ENCODE results near the gene KDM5B. TPM values are rescaled to one million over a fixed set of nuclear protein-coding genes. Genes with fewer than 3 reads are reported as not detected.

KDM5B gene
- total RNA-seq, 1 donor = 124 TPM

DNA sequence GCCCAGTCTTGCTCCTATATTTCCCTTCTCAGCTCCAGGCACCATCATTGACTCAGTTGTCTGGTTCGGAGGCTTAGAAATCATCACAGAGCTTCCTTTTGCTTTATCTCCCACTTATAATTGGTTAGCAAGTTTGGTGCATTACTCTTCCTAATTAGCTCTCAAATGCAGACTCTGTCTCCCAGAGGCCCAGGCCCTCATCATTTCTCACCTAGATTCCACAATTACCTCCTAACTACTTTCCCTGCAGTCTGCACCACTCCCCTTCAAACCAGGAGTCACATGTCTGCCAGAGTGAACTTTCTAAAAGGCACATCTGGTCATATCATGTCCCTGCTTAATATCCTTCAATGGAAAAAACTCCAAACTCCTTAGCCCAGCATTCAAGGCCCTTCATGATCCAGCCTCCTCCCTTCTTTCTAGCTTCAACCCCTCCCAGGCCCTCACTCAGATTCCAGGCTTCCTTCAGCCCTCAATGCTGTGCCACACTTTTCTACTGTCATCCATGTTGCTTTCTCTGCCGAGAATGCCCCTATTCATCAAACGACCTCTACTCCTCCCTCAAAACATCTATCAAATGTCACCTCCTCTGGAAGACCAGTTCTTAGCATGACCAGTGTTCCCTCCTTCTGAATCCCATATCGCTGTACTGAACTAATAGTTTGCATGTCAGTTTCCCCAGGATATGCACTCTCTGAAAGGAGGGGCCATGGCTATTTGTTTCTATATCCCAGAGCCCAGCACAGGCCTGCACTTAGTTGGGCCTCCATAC lies 128.6 kb downstream of the KDM5B start:
- Histone ChIP-seq H3K4me1 (ENCODE audit: insufficient read depth, low read length) (no peaks in the 10 kb centered on the region), H3K4me2 (ENCODE audit: insufficient read depth, low read length) (no peak overlapping the region), H3K9me3 (ENCODE audit: low read depth, low read length) (no peaks in the 10 kb centered on the region), H3K79me2 (ENCODE audit: insufficient read depth, low read length) (no peaks in the 10 kb centered on the region), H4K20me1 (ENCODE audit: insufficient read depth, low read length) (no peaks in the 10 kb centered on the region), H2AFZ (ENCODE audit: low read length) (no peak overlapping the region), H3K27me3 (ENCODE audit: insufficient read depth, low read length) (peaks cover 33% of the 10 kb centered on the region), H3K36me3 (ENCODE audit: insufficient read depth, low read length) (no peaks in the 10 kb centered on the region), H3K27ac (ENCODE audit: low read depth, low read length) (no peak overlapping the region), H3K4me3 (ENCODE audit: insufficient read depth, low read length) (no peak overlapping the region)
- DNase-seq (ENCODE audit: insufficient read length, low spot score, missing footprints) = no peak
- TF ChIP-seq, protein P1, sequence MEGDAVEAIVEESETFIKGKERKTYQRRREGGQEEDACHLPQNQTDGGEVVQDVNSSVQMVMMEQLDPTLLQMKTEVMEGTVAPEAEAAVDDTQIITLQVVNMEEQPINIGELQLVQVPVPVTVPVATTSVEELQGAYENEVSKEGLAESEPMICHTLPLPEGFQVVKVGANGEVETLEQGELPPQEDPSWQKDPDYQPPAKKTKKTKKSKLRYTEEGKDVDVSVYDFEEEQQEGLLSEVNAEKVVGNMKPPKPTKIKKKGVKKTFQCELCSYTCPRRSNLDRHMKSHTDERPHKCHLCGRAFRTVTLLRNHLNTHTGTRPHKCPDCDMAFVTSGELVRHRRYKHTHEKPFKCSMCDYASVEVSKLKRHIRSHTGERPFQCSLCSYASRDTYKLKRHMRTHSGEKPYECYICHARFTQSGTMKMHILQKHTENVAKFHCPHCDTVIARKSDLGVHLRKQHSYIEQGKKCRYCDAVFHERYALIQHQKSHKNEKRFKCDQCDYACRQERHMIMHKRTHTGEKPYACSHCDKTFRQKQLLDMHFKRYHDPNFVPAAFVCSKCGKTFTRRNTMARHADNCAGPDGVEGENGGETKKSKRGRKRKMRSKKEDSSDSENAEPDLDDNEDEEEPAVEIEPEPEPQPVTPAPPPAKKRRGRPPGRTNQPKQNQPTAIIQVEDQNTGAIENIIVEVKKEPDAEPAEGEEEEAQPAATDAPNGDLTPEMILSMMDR (IDR thresholded peaks at IDR 0.05; ENCODE audit: extremely low read depth, low read depth, low read length) = no peak

DNA sequence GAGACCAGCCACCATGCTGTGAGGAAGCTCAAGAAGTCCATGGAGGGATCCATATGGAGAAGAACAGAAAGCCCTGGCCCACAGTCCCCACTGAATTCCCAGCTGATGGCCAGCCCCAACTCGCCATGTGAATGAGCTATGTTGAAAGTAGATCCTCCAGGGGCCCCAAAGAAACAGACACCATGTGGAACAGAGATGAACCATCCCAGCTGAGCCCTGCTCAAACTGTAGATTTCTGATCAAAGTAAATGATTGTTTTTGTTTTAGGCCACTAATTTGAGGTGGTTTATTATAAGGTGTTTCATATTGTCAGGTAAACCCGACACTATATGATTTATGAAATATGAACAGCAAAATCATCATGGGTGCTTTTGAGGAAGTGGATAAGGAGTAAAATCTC lies 130.8 kb downstream of the KDM5B start:
- no peak overlapping the region for H2AFZ ChIP-seq (ENCODE audit: low read length)
- no peak overlapping the region for H3K4me2 ChIP-seq (ENCODE audit: insufficient read depth, low read length)
- H3K27me3 ChIP-seq (ENCODE audit: insufficient read depth, low read length) = peaks cover 30% of the 10 kb centered on the region
- no peaks in the 10 kb centered on the region for H3K9me3 ChIP-seq (ENCODE audit: low read depth, low read length)
- H3K4me1 ChIP-seq (ENCODE audit: insufficient read depth, low read length) = no peaks in the 10 kb centered on the region
- H4K20me1 ChIP-seq (ENCODE audit: insufficient read depth, low read length) = no peaks in the 10 kb centered on the region
- no peak overlapping the region for H3K27ac ChIP-seq (ENCODE audit: low read depth, low read length)
- TF ChIP-seq, protein P1 (IDR thresholded peaks at IDR 0.05; ENCODE audit: extremely low read depth, low read depth, low read length) = no peak
- H3K79me2 ChIP-seq (ENCODE audit: insufficient read depth, low read length) = no peaks in the 10 kb centered on the region
- no peaks in the 10 kb centered on the region for H3K36me3 ChIP-seq (ENCODE audit: insufficient read depth, low read length)
- DNase-seq (ENCODE audit: insufficient read length, low spot score, missing footprints) = no peak
- no peak overlapping the region for H3K4me3 ChIP-seq (ENCODE audit: insufficient read depth, low read length)

Small RNA genes lying within 50 kb of the gene (small RNA-seq; reads per million reads assigned to genes)
- gene AC098934.3 = not detected

Other genes starting within 250 kb of the KDM5B start
- gene SYT2, start 98.0 kb downstream of the KDM5B start, total RNA-seq = under 0.01 TPM in 1 of 2 replicates, not detected in the other
- gene PCAT6, start 2.5 kb upstream of the KDM5B start, total RNA-seq = 0.29 and 0.72 TPM in 2 replicates
- 7.2 and 8.0 TPM in 2 replicates for gene RABIF, start 80.7 kb upstream of the KDM5B start, total RNA-seq
- 23.2 and 28.0 TPM in 2 replicates for gene KLHL12, start 118.8 kb upstream of the KDM5B start, total RNA-seq
- 91.9 and 104 TPM in 2 replicates for gene ADIPOR1, start 149.9 kb upstream of the KDM5B start, total RNA-seq
- gene CYB5R1, start 158.8 kb upstream of the KDM5B start, total RNA-seq = 49.2 and 60.8 TPM in 2 replicates
- gene TMEM183A, start 199.0 kb upstream of the KDM5B start, total RNA-seq = 116 and 118 TPM in 2 replicates
- gene PPFIA4, start 218.1 kb upstream of the KDM5B start, total RNA-seq = 8.0 and 10.9 TPM in 2 replicates